ENCODE results near the gene FKBP14.
"Not testable (repeated sequence)": the region's sequence is repeated elsewhere in the genome, so short reads cannot be mapped to it uniquely, and the experiment has no call there.

FKBP14 gene

GRCh38 chr7:29989257-29989995 is 37.1 kb downstream of the FKBP14 start, which contains the start of gene SCRN1:
Gene SCRN1 (minus strand): TSS chr7:29989801. CDS start chr7:29969067, 20,734 bp downstream.
- DNase-seq (ENCODE audit: low spot score): peak; percentile 77

- peak; percentile 68 for DNase-seq (ENCODE audit: low spot score)
Observed at GRCh38 chr7:29988424-29989256, 37.9 kb downstream of the FKBP14 start.

GRCh38 chr7:29987811-29988317 is 38.6 kb downstream of the FKBP14 start:
- DNase-seq (ENCODE audit: low spot score): no peak

DNA sequence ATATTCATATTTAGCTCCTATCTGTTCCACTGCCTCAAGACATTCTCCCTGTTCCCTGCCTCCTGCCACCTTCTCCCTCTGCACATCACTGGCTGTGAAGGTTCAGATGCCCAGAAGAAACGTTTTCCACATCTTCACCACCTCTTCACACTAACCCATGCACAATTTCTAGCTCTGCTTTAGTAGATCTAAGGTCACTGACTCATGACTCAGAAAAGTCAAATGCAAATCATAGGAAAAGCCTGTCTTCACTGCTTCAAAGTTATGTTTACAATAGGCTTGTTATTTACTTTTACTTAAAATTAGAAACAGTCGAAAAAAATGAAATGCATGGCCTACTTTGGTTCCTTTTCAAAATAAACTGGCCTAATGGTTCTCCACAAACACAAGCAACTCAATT is 39.4 kb downstream of the FKBP14 start:
- no peak for DNase-seq (ENCODE audit: low spot score)

DNA sequence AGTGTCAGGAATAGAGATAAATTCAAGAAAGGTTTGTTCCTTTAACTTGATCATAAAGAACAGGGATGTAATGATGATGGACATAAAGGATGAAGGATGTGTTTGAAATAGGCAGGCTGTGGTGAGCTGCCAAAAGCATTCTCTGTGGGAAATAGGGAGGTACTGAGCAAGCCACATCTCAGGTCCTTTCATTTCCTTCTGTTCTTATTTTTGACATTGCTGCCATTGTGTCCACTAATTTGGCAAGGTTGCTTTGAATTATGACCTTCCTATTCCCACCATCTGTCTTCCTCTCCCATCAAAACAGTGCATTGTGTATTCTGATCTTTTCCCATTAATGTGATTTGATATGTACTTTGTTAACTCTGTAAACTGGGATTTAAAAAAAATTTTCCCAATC is 46.4 kb downstream of the FKBP14 start:
- DNase-seq (ENCODE audit: low spot score): no peak

DNA sequence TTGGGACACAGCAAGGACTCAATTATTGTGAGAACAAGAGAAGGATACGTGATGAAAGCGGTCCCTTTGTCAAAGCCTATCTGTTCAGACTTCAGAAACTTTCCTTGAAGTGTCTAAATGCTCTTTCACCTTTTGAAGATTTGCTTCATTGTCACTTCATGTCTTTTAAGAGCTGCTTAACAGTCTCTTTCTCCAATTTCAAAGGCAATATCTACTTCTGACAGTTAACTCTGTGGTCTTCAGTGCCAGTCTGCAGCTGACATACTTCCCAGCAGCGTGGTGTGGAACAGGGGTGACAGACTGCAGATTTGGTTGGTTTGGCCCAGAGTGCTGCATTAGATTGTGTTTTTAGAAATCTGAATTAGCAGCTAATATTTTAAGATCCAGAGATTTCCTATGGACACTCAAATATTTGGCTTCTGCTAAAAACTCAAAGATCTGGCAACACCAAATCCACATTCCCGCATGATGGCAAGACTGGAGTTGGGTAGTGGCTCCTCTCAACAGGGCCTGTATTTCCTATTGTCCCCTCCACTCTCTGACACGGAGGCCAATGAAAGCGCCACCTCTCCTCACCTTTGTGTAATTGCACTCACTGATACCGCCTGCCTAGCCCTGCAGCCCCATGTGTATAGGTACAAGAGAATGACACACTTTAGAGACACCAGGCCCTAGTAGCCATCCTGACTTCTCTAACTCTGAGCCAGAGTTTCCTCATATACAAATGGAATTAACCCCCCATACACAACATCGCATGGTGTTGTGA is 48.4 kb downstream of the FKBP14 start:
- DNase-seq (ENCODE audit: low spot score): peak; percentile 58

- DNase-seq (ENCODE audit: low spot score): no peak
Observed at GRCh38 chr7:29976673-29977415, 49.7 kb downstream of the FKBP14 start.

GRCh38 chr7:29976266-29976665 is 50.2 kb downstream of the FKBP14 start:
- DNase-seq (ENCODE audit: low spot score): no peak

GRCh38 chr7:29975561-29975960 is 50.9 kb downstream of the FKBP14 start:
- no peak for DNase-seq (ENCODE audit: low spot score)

DNA sequence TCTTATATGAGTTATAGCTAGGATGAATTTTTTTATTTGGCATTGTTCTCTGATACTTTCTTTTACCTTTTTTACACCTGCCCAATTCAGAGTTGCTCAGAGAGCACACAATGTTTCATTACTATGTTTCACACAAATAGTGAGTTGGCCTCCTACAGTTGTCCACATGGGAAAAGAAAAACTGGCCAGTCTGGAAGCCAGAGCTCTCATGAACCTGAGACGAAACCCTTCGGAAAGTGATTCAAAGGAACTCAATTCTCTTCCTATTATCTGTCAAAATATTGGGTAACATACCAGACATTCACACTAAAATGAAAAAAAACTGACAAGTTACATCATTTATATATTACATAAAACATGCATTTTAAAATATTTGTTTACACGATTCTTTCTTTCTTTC is 52.2 kb downstream of the FKBP14 start:
- DNase-seq (ENCODE audit: low spot score): no peak

- DNase-seq (ENCODE audit: low spot score): no peak
Observed at GRCh38 chr7:29972315-29972669, 54.2 kb downstream of the FKBP14 start.

DNA sequence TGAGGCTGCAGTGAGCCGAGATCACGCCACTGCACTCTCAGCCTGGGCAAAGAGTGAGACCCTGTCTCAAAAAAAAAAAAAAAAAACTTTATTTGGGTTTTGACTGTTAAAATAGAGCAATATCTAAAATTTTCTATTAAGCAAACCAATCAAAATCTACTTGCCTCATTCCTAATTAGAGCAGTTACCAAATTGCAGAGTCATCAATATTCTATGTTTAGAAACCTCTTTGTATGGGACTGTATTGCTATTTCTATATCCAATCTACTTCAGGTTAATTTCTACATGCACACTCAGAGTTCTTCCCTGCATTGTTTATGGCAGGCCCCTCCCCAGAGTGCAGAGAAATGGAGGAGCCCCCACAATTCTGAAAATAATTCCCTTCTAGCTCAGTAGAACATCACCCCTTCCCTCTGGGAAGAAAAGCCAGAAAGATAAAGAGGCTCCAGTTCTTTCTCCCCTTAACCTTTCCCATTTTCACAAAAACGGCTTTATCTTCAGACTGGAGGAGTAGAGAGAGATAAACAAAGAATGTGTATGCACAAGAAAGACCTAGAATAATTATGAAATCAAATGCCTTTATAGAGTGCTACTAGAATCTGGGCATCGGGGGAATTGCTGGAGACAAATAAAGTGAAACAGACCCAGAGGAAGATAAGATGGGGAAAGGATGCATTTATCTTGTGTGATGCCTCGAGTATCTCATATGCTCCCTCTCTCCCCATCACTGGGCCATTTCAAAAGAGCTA is 54.8 kb downstream of the FKBP14 start:
- no peak for DNase-seq (ENCODE audit: low spot score)

DNA sequence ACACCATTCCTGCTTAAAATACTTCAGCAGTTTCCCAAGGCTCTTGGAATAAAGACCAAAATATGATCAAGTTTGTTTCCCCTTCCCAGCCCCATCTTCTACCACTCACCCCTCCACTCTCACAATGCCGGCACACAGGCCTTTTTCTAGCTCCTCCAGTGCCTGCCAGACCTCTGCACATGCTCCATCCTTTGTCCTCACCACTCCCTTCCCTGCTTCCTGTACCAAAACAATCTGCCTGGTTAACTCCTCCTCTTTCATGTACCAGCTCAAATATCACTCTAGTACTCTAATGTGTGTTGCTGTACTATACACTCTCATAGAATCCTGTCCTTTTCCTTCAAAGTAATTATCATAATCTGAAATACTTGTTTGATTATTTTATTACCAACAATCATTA is 56.3 kb downstream of the FKBP14 start:
- DNase-seq (ENCODE audit: low spot score): no peak

DNA sequence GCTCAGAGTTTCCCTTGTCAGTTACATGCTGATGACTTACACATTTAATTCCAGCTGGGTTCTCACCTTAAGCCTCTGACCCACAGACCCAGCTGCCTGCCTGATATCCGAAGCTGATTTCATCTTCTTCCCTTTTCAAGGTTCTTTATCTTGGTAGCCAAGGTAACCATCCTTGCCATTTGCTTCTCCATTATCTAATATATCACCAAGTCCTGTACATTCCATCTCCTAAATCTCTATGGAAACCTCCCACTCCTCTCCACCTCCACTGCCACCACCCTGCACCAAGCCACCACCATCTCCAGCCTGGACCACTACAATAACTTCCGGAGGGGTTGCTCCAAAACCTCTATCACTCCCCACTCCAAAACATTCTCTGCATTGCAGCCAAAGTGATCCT is 56.8 kb downstream of the FKBP14 start:
- no peak for DNase-seq (ENCODE audit: low spot score)

GRCh38 chr7:29968683-29969395 is 57.7 kb downstream of the FKBP14 start:
- no peak for DNase-seq (ENCODE audit: low spot score)

DNA sequence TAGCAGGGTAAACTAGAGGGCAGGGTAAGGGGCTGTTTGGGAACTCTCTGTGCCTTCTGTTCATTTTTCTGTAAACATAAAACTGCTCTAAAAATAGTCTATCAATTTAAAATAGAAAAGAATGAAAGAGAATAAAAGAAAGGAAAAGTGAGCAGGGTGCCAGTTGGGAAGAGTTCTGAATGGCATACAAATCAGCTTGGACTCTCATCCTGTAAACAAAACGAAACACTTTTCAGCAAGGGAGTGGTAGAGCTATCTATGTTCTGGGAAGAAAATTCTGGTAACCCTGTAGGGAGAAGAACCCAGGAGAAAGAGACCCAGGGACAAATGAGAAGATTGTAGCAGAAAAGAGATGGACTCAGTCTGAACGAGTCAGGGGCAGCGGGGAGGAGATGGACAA is 61.5 kb downstream of the FKBP14 start:
- DNase-seq (ENCODE audit: low spot score): no peak

DNA sequence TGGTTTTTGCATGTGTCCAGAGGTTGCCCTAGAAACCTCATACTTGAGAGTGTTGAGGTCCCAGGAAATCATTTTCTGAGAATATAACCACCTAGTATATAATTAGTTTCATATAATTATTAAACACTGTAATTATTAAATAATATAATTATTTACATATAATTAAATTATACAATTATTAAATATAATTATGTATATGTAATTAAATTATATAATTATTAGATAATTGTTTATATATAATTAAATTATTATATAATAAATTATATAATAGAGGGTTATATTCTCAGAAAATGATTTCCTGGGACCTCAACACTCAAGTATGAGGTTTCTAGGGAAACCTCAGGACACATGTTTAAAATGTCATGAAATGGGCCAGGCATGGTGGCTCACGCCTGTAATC is 64.5 kb downstream of the FKBP14 start:
- no peak for DNase-seq (ENCODE audit: low spot score)

DNA sequence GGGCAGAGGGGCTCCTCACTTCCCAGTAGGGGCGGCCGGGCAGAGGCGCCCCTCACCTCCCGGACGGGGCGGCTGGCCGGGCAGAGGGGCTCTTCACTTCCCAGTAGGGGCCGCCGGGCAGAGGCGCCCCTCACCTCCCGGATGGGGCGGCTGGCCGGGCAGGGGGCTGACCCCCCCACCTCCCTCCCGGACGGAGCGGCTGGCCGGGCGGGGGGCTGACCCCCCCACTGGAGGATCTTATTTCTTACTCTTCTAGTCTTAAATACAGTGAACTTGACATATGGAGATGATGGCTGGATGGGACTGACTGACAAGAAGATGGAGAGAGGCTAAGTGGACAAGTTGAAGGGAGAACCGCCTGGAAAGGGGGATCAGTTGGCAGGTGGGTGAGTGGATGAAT is 64.9 kb downstream of the FKBP14 start:
- DNase-seq (ENCODE audit: low spot score): not testable (repeated sequence)

Data from ecto neural progenitor cell (in vitro differentiated cells).